ENCODE measurements around the gene SH3D19.

SH3D19 gene

GRCh38 chr4:151157543-151157942 is 167.9 kb downstream of the SH3D19 start:
- H3K27ac ChIP-seq, result no peak overlapping the region
- no peak for TF ChIP-seq CTCF (conservative IDR thresholded peaks at IDR 0.05)

DNA sequence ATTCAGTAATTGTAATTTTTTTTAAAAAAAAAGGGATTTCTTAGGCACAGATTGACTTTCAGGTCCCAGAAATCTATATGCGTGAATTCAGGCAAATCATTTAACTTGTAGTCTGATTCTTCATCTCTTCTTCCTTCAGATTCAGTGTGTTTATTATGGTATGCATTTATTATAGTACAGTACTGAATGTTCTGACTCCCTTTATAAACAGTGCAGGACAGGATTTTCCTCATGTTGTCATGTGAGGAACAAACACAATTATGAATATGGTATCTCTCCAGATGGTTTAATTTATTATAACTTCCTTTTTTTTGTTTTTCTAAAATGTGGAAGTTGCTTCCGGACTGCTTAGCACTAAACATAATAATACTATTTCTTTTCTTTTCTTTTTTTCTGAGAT is 171.8 kb downstream of the SH3D19 start:
- TF ChIP-seq CTCF (conservative IDR thresholded peaks at IDR 0.05), result no peak
- peak overlapping the region; percentile 65 for H3K27ac ChIP-seq

GRCh38 chr4:151152028-151152427 is 173.4 kb downstream of the SH3D19 start:
- TF ChIP-seq CTCF (conservative IDR thresholded peaks at IDR 0.05), result no peak
- H3K27ac ChIP-seq, result peak overlapping the region; percentile 65

- H3K27ac ChIP-seq, result no peak overlapping the region; the same call in 1 of the 2 replicates
- no peak for TF ChIP-seq CTCF (conservative IDR thresholded peaks at IDR 0.05)
Measured at GRCh38 chr4:151150821-151151580, 174.4 kb downstream of the SH3D19 start.

DNA sequence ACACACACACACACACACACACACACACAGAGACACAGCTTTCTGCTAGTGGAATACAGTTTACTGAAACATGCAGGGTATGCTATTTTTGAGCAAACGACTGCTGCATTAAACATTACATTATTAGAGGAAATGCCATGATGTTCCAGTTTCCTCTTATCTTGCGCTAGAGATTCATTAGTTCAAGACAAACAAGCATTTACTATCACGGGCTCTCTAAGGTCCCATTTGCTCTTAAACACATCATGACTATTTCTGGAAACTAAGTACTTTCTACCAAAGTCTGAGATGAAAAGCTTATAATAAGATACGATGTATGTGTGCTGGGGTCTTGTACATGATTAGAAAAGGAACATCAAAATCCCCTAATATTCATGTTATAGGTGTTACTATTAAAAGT is 177.1 kb downstream of the SH3D19 start:
- no peak overlapping the region for H3K27ac ChIP-seq
- no peak for TF ChIP-seq CTCF (conservative IDR thresholded peaks at IDR 0.05)

GRCh38 chr4:151147000-151147399 is 178.4 kb downstream of the SH3D19 start:
- TF ChIP-seq CTCF (conservative IDR thresholded peaks at IDR 0.05), result no peak
- no peak overlapping the region for H3K27ac ChIP-seq

DNA sequence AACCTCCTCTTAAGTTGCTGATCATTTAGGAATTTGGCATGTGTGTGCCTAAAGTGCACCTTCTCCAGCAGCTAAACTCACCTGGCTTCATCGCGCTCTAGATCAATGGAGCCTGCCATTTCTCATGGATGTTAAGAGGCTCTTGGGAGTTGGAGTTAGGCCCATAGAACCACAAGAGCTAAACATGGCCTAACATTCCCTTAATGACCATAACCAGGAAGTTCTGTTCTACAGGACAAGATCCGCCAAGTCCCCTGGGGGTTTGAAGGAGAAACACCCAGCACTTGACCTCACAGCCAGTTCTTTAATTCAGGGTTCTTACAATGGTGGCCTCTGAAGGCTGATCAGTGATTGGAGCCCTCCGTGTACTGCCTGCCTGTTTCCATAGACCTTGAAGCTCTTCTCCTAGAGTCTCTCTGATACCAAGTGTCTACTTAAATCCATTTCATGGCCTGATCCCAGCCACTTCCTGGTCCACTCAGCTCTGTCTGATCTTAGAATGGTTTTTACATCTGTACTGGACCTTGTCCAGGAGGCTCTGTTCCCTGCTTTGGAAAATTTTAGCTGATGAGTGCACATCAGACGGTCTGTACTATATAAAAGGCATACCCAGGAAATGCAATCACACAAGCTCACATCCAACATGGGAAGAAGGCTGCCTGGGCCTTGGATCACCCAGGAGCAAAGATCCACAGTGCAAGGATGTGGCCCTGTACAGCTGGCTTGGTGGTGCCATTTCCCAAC is 180.9 kb downstream of the SH3D19 start:
- H3K27ac ChIP-seq, result no peak overlapping the region
- no peak for TF ChIP-seq CTCF (conservative IDR thresholded peaks at IDR 0.05)
